Inferior parietal cortex (tissue), 1 donor: Measurements from ENCODE around the gene AMDHD1.

Experiments
- DNase-seq: peaks from one replicate; pipeline ENCODE4 v3.0.0-alpha.2; 2016; ENCODE audit errors: extremely low spot score

Gene AMDHD1, protein sequence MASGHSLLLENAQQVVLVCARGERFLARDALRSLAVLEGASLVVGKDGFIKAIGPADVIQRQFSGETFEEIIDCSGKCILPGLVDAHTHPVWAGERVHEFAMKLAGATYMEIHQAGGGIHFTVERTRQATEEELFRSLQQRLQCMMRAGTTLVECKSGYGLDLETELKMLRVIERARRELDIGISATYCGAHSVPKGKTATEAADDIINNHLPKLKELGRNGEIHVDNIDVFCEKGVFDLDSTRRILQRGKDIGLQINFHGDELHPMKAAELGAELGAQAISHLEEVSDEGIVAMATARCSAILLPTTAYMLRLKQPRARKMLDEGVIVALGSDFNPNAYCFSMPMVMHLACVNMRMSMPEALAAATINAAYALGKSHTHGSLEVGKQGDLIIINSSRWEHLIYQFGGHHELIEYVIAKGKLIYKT

DNA sequence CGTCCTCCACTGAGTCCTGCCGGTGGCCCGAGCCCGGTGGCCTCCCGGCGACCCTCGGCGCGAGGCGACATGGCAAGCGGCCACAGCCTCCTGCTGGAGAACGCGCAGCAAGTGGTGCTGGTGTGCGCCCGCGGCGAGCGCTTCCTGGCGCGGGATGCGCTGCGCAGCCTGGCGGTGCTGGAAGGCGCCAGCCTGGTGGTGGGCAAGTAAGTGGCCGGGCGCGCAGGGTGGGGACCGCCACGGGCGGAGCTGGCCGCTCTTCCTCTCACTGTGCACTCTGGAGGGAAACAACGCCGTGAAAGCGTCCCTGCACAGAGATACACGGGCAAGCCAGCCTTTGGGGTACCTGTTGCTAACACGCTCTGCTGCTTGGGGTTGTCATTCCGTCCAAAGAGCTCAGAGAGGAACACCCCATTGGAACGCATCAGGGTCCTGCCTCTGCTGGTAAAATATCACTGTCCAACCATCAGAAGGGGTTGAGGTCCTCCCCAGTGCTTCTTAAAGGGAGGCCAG lies at the start of gene AMDHD1:
TSS of gene AMDHD1 (plus strand) at position 2 of the 513 bp plus-strand sequence. CDS start at position 70, 68 bp downstream.
- DNase-seq: no peak

DNA sequence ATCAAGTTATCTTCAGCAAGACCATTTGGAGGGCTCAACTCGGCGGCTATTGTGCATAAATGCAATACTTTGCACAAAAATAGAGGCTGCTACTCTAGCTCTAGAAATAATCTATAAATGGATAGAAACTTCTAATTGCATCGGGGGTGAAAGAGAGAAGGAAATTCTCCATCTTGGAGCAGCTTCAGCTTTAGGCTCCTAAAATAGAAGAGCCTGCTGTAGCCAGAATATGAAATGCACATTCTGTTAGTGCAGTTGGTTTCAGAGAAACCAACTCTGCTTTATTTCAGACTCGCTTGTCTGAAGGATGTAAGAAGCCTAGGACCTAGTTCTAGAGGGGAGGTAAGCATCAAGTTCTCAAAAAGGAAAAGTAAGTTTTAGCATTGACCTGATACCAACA lies 46.3 kb upstream of the AMDHD1 start:
- peak; percentile 17 for DNase-seq

- no peak for DNase-seq
Measured at GRCh38 chr12:95898081-95898480, 45.0 kb upstream of the AMDHD1 start.

DNA sequence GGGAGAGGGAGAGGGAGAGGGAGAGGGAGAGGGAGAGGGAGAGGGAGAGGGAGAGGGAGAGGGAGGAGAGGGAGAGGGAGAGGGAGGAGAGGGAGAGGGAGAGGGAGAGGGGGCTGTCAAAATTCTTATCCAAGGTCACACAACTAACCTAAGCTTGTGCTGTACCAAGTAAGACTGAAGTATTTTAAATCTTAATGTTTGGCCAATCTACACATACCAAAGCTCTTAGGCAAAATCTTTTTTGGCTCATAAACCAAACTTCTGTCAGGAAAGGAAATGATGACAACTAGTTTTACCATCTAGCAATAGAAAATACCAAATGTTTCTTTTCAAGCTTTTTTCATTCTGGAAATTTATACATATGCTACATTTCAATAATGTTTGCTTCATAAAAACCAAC lies 34.6 kb upstream of the AMDHD1 start:
- DNase-seq: no peak

GRCh38 chr12:95909871-95910270 lies 33.3 kb upstream of the AMDHD1 start:
- no peak for DNase-seq

- peak; percentile 55 for DNase-seq
Measured at GRCh38 chr12:95918194-95918993, 24.7 kb upstream of the AMDHD1 start.

DNA sequence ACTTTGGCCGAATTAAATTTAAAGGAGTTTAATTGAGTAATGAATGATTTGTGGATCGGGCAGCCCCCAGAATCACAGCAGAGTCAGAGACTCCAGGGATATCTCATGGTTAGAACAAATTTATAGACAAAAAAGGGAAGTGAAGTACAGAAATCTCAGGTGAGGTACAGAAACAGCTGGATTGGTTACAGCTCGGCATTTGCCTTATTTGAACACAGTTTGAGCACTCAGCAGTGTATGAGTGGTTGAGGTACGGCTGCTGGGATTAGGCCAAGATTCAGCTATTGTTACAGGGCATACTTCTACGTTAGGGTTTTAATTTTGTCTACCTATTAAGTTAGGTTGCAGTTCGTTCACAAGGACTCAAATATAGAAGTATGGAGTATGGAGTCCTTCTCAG lies 24.0 kb upstream of the AMDHD1 start:
- no peak for DNase-seq

DNA sequence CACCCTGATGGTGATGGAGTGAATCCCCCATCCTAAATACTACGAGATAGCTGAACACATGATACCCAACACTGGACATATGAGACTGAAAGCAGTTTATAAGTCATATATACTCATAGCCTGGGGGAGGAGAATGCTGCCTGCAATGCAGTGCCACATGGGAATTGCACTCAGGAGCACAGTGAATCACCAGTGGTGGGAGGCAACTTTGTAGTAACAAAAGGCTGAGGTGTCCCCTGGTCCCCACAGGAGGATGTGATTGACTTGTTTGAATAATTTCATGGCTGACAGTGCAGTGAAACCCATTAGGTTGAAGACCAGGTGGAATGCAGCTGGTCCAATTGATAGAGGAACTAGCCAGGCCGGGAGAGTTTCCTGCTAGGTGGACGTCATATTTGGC lies 20.9 kb upstream of the AMDHD1 start:
- DNase-seq: no peak

GRCh38 chr12:95940514-95940913 lies 2.6 kb upstream of the AMDHD1 start:
- no peak for DNase-seq

GRCh38 chr12:95942101-95942523 lies 1.0 kb upstream of the AMDHD1 start:
- no peak for DNase-seq

GRCh38 chr12:95942524-95943329 lies 404 bp upstream of the AMDHD1 start, which contains the start of gene CCDC38:
TSS of gene CCDC38 (minus strand) at chr12:95942614. CDS start at chr12:95936509, 6,105 bp downstream.
- peak; percentile 80 for DNase-seq

DNA sequence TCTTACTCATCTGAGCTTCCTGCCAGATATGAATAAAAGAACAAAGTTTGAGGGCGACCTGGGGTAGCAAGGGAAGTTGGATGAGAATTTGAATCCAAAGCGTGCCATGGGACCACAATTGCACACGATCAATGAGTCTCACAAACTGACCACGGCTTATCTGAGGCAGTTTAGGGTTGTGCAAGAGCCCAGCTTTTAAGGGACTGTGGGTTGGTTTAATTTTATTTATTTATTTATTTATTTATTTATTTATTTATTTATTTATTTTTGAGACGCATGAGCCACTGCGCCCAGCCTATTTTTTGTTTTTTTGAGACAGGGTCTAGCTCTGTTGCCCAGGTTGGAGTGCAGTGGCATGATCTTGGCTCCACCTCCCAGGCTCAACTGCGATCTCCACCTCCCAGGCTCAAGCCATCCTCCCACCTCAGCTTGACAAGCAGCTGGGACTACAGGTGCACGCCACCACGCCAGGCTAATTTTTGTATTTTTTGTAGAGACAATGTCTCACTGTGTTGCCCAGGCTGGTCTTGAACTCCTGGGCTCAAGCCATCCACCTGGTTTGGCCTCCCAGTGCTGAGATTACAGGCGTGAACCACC lies 1.1 kb downstream of the AMDHD1 start:
- no peak for DNase-seq

- DNase-seq: no peak
Measured at GRCh38 chr12:95949477-95950206, 6.5 kb downstream of the AMDHD1 start.

GRCh38 chr12:95951515-95951914 lies 8.4 kb downstream of the AMDHD1 start:
- no peak for DNase-seq

- no peak for DNase-seq
Measured at GRCh38 chr12:95953000-95953399, 9.9 kb downstream of the AMDHD1 start.

- no peak for DNase-seq
Measured at GRCh38 chr12:95955549-95956159, 12.5 kb downstream of the AMDHD1 start.

DNA sequence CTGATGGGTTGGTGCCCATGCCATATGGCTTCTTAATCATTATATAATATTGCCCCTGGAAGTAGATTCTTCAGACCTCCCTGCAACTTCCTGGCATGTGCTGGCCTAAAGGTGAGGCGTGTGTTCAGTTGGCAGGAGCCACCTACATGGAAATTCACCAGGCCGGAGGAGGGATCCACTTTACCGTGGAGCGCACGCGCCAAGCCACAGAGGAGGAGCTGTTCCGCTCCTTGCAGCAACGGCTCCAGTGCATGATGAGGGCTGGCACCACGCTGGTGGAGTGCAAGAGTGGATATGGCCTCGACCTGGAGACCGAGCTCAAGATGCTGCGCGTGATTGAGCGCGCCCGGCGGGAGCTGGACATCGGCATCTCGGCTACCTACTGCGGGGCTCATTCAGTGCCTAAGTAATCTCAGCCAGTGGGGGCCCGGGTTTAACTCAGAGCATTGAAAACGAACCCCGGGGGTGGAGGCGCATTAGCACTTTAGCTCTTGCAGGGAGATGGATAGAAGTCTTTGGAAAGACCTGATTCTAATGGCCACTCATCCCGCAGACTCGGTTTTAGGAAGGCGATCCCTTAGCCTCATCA lies 13.5 kb downstream of the AMDHD1 start:
- DNase-seq: no peak

- DNase-seq: no peak
Measured at GRCh38 chr12:95959107-95959506, 16.0 kb downstream of the AMDHD1 start.

- no peak for DNase-seq
Measured at GRCh38 chr12:95960241-95960640, 17.1 kb downstream of the AMDHD1 start.

- no peak for DNase-seq
Measured at GRCh38 chr12:95962222-95962621, 19.1 kb downstream of the AMDHD1 start.
